NK-92 treated with Interleukin-12 subunit alpha and Interleukin-12 subunit beta, amount 100 ng/mL, for 24 hours (cell line): Measurements from ENCODE around the gene PTPRM.

Experiments used
- DNase-seq: peaks from one replicate; lab custom pipeline; 2025; lab: John Stamatoyannopoulos, UW

Gene PTPRM

DNA sequence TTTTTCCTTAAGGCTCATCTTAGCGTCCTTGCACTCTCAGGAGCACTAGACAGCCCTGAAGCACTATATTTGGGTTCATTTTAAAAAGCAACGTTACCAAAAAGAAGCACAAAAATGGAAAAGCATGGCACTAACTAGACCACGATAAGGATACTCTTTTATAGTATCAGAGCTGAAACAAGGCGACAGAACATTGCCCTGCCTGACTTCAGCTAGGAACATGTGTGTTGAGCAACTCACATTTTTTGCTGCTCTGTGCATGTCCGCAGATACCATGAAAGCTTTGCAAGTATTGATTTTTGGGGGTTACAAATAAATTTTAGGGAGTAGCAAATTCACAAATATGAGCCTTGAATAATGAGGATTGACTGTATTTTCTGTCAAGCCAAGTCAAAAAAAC lies 332.0 kb downstream of the PTPRM start:
- DNase-seq = no peak

DNA sequence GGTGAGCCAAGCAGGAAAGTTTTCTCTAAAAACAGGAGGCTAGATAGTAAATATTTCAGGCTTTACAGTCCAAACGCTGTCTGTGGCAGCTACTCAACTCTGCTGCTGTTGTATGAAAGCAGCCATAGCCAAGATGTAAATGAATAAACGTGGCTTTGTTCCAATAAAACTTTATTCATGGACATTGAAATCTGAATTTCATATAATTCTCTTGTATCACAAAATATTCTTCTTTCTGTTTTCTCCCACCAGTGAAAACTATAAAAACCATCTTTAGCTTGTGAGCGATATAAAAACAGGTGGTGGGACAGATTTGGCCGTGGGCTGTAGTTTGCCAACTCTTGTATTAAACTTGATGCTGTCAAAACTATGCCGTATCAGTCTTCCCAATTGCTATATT lies 333.0 kb downstream of the PTPRM start:
- no peak for DNase-seq

DNA sequence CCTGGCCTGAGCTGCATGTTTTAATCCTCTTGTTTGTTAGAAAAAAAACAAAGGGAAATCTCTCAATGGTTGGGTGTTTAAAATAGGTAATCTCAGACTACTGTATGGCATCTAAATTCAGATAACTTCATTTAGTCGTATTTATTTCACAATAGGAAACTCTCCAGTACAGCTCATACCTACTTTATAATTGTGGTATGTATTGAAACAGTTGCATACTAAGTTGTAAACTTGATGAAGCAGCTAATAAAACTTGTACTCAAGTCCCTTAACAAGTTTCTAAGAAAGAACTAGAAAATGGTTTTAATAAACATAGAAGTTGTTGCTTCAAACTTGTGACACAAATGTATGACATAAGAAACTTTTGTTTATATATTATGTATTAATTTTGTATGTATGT lies 334.5 kb downstream of the PTPRM start:
- DNase-seq = no peak

DNA sequence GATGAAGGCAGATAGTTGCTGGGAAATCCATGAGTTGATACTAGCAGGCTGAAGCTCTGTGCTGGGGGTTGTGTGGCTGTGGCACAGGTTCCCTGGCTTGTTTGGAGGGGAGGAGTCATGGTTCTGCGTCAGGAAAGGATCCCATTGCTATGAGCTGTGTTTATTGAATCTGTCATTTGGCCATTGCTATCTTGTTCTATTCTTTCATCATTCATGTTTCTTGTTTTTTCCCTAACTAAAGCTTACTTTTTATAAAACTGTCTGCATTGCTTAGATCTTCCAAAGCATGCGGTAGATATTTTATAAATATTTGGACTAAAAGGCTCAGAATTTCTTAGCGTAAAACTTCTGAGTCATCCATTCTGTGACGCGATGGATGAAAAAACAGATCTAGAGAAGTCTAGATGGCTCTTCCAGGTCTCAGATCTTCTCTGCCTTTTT lies 335.3 kb downstream of the PTPRM start:
- DNase-seq = no peak

DNA sequence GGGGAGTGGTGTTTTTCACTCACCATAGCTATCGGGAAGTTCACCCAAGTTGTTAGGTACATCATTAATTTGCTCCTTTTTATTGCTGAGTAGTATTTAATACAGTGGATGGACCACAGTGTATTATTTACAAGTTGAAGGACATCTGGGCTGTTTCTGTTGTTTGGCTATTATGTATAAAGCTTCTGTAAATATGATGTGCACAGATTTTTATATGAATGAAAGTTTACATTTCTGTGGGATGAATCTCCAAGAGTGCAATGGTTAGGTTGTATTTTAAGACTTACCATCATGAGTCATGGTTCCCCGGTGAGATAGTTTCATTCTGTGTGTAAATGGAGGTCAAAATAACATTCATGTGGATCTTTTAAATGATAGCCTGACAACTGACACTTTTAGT lies 337.4 kb downstream of the PTPRM start:
- no peak for DNase-seq

DNA sequence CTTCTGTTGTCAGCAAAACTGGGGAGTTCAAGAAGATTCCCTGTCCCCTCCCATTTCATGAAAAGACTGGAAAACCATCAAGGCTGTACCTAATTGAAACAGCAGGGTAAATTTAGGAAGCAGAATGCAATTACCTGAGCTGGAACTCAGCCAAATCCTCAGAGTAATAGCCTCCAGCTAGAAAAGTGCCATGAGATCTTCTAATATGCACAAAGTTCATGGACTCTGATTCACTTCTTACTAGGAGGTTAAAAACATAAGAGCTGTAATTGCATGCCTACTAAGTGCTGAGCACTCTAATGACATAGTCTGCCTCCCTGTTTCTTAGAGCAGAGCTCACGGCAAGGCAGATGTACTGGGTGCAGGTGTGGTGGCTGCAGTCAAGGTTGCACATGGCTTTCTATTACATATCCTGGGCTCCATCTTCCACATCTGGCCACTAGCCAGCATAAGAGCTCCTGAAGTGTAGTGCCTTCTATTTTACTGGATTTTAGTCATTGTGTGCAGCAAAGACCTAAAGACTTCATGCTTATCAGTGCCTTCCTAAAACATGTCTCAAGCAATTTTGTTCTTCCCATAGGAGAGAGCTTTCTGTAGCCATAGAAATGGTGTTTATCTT lies 341.7 kb downstream of the PTPRM start:
- DNase-seq = no peak

DNA sequence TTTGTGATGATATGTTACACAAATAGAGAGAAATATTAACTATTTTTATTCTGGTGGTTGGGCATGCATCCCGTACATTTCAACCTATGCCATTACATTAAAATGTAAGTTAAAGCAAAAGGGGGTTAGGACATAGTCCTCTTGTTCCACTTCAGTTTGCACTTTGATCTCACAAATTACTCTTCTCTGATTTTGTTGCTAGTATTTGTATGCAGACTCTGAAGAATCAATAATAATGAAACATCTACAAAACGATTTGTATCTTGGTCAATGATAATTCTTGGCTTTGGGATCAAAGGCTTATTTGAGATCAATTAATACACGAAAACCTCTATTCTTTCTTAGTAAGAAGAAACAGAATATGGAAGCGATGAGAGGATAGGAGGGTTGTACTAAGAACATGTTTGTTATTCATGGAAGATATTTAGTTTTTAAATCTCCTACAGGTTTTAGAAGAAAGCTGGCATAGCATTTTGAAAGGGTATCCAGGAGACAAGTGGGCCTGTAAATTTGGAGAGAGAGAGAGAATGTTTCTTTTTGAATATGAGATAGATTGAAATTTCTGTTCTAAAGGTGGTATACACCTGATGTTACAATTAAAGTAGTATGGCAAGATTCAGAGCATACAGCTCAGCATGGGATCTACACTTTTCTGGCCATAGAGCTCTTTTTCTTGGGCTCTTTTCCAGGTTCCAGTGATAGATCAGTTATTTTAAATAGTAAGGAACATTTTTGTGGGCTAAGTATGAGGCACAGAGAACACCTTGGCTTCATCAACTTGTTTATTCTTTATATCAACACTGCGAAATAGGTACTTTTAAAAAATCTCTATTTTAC lies 347.9 kb downstream of the PTPRM start:
- no peak for DNase-seq

DNA sequence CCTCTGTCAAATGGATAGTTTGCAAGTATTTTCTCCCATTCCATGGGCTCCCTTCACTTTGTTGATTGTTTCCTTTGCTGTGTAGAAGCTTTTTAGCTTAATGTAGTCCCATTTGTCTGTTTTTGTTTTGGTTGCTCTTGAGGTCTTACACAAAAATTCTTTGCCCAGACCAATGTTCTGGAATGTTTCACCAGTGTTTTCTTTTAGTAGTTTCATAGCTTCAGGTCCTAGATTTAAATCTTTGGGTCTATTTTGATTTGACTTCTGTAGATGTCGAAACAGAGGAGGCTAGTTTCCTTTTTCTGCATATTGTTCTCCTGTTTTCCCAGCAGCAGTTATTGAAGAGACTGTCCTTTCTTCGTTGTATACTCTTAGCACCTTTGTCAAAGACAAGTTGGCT lies 351.6 kb downstream of the PTPRM start:
- no peak for DNase-seq

DNA sequence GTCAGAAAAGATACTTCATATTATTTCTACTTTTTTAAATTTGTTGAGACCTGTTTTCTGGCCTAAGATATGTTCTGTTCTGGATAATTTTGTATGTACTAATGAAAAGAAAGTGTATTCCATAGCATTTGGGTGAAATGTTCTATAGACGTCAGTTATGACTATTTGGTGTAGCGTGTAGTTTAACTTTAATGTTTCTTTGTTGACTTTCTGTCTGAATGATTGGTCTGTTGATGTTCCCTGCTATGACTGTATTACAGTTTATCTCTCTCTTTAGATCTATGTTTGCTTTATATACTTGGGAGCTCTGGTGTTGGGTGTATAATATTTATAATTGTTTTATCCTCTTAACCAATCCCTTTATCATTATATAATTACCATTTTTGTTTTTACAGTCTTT lies 352.4 kb downstream of the PTPRM start:
- DNase-seq = no peak

DNA sequence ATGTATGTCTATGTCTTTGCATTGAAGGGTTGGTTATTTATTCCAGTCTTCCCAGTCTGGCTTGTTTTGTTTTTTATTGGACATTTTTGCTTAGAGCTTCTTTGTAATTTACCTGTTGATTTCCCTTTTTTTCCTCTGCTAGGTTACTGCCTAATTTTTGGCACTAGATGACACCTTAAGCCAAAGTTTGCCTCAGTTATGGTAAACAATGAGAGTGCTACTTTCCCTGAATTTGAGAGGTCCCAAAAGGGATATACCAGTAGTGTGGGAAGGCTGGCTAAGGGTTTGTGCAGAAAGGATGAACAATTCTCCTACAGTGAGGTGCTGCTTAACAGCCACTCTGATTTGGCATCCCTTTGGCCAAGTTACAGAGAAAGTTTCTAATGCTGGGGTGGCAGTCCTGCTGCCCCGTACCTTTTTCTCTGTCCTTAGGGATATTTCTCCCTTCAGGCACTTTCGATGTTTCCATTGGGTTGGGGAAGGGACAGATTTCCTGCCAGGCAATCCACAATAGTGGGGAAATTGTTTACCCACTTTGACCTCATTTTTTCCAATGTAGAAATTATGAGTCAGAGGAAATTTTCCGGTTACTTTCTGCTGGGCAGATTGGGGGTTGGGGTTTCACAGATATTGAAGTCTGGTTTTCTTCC lies 354.9 kb downstream of the PTPRM start:
- DNase-seq = no peak

DNA sequence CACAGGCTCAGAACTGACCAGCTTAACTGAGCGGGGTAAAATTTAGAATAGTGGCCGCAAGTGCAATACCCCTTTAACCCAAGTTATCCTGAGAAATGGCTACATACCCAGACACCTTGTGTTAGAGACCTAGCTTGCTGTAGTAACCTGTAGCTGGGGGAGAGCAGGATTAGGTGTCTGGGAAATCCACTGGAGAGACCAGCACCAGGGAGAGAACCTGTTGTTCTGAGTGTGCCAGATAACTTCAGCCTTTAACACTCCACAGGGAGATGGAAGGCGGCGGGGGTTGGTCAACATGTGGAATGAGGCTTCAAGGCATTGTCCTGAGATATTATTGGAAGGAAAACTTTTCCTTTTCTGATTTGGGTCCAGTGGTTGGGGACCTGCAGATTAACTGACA lies 356.0 kb downstream of the PTPRM start:
- DNase-seq = no peak

DNA sequence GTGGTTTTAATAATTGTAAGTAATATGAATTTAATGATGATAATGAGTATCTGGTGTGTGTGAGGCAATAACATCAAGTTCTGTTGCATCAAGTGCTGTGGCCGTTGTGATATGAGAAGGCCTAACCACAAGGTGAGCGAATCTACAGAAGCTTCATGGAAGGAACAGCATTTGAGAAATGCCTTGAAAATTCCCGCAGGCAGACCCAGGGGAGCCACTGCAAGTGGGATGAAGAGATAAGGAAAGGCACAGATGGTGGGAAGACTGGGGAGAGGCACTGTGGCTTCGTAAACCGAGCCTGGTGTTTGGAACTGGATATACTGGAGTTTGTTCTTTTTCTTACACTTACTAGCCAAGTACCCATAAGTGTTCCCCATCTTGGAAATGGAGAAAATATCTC lies 357.5 kb downstream of the PTPRM start:
- no peak for DNase-seq

DNA sequence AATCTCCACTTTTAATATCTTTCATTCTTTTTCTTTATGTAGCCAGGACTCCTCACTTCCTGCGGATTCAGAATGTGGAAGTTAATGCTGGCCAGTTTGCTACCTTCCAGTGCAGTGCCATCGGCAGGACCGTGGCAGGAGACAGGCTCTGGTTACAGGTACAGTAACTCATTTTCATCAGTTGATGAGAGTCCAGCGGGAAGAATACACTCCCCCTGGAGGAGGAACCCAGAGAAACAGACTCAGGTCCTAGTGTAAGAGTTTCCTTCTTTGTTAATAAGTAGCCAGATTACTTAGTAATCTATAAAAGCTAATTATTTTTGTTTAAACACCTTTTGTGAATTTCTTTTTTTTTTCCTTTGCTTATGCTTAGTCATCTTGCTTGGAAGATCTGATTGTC lies 359.4 kb downstream of the PTPRM start:
- no peak for DNase-seq

DNA sequence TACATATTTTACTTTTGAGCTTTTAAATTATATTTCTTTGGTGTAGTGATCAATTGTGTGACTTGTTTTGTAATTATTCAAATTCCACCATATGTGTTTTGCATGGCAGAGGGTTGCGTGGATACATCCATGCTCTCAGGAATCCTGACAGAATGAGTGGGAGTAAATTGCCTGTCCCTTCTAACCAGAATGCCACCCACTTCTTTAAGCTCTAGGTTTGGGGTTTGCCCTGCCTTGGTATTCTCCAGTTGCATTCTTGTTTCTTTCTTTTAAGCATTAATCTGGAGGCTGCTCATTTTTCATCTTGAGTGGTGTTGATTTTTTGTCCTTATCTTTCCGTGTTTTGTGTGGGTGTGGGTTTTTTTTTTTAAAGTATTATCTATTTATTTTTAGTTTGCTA lies 360.0 kb downstream of the PTPRM start:
- DNase-seq = no peak

DNA sequence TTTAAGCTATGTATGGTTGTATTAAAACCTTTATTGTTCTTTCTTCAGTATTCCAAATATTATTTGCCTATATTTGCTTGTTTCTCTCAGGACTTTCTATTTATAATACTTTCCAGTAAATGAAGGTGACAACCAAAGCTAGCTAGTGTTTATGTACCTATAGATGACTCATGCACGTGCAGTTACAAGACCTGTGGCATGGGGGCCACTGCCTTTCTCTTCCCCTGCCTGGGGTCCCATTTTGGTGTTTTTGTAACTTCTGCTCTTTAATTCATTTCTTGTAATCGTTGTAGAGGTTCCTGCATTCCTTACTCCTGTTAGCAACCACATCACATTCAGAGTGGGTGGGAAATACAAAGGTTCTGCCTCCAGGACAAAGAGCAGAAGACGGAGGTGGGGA lies 364.6 kb downstream of the PTPRM start:
- DNase-seq = no peak

DNA sequence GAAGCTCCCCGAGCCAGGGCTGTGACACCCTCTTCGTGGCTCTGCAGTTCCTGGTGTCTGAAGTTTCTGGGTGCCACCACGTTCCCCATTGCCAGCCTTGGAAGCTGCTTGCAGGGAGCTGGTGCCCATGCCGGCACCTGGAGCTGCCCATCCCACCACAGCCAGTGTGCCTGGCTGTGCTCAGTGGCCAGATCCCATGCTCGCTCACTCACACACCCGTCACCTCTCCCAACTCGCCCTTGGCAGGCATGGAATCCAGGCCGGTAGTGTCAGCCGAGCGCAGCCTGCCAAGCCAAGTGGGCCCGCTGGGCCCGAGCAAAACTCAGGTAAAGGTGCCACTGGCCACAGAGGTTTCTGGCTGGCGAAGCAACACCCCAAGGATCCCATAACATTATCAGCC lies 370.2 kb downstream of the PTPRM start:
- no peak for DNase-seq

DNA sequence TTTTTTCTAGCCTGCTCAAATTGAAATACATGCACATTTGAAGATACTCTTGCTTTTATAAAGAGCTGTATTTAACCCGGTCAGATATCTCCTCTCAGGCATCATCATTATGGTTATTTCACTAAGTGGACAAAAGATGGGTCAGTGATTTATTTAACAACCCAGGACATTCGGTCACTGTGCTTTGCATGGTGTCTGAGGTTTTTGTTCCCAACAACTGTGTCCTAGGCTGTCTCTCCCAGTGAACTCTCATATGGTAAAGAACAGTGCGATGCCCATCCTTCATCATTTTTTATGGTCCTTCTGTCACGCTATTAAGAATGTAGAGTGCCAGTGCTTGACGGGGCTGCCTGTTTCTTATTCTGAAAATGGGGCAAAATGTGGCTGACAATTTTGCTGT lies 372.4 kb downstream of the PTPRM start:
- DNase-seq = no peak

DNA sequence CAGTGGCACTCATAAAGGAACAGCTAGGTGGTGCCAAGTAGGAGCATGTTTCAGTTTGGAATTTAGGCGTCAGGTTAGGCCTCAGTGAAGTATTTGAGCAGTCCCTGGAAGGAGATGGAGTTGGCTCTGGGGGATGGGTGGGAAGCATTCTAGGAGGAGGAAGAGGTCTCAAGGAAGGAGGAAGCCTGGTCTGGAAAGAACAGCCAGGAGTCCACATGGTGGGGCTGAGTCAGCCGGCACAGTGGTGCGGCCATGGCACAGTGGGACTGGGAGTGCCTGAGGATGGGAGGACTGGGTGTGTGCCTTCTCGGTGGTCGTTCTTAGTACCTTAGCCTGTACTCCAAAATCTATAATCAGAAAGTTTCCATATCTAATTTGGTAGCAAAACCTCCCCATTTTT lies 373.3 kb downstream of the PTPRM start:
- DNase-seq = no peak

DNA sequence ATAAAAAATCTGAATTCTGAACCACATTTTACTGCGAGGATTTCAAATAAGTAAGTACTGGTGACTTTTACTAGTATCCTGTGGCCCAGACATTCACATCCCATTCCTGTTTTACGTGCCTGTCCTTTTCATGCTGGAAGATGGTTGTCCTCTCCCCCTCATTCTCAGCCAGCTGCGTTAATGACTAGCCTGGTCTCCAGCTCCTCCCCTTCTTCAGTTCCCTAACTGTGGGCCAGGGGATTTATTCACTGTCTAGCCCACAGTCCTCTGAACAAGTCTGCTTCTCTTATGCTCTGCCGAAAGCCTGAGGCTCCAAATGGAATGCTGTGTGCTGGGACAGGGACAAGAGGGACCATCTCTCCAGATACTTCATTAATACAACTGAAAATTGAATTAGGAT lies 373.9 kb downstream of the PTPRM start:
- no peak for DNase-seq

DNA sequence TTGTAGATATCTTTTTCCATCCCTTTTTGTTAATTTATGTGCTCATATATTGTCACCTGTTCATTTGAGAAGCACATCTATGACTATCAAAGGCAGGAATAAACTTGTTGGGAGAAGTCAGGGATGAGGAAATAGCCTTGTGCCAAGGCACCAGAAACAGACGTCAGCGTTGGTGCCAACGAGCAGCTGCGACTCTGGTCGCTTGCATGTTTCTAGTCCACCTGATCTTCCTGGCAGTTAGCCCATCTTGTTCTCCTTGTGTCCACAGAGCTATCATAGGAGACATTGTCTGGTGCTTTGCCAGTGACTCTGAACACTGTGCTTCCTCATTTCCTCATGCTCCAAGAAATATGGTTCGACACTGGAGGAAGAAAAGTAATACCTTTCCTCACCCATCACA lies 374.4 kb downstream of the PTPRM start:
- DNase-seq = no peak

DNA sequence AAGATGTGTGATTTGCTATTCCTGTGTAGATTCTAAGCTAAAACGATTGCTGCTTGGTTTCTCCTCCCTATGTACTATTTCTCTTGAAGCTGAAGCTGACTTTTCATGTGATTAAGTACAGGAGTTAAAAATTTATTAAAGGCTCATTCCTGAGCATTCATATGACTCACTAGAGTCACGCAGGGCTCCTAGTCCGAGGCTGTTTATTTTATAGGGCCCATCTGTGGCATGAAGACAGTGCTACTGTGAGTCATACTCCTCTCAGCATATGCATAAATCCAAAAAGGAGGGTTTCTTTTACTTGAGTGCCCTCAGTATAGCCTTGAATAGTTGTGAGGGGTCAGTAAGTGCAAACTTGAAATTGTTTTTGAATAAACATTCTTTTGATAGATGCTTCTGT lies 378.8 kb downstream of the PTPRM start:
- no peak for DNase-seq

DNA sequence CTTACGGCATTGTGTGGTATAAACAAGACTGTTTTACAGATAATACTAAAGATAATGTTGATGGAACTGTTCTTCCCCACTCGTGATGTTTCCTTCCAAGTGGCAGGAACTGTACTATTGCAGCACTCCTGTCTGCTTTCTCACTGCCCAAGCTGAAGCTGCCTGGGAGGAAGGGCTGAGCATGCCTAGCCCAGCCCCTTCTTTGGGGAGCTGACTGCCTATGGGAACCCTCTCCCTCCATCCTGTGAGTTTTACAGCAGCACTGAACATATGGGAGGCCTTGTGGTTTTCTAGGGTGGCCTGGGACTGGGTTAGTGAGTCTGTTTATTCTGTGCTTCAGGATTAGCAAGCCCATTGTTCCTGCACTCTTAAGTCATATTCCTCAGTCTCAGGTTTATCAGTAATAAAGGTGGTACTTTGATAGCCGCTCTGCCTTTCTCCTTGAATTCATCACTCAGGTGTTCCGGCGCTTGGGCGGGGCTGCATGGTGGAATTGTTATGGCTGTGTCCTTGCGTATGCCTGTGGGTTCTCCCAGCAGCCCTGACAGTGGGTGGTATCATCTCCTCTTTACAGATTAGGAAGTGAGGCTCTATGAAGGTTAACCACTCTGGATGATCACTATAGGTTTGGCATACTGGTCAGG lies 379.7 kb downstream of the PTPRM start:
- no peak for DNase-seq
